B cell (primary cell): ENCODE measurements around the gene CSRP3.

Experiments used
- CTCF ChIP-seq: fragments of 200-600 bp; IDR thresholded peaks from one replicate; pipeline ENCODE4 v1.8.0; 2022; ENCODE audit warnings: antibody characterized with exemption, mild to moderate bottlenecking
- EZH2 ChIP-seq: IDR thresholded peaks from 2 replicates; pipeline ENCODE4 v1.6.1; 2012; ENCODE audit warnings: borderline replicate concordance, low read depth, mild to moderate bottlenecking, moderate library complexity, low read length; ENCODE audit not compliant: insufficient read depth, poor library complexity, severe bottlenecking

DNA sequence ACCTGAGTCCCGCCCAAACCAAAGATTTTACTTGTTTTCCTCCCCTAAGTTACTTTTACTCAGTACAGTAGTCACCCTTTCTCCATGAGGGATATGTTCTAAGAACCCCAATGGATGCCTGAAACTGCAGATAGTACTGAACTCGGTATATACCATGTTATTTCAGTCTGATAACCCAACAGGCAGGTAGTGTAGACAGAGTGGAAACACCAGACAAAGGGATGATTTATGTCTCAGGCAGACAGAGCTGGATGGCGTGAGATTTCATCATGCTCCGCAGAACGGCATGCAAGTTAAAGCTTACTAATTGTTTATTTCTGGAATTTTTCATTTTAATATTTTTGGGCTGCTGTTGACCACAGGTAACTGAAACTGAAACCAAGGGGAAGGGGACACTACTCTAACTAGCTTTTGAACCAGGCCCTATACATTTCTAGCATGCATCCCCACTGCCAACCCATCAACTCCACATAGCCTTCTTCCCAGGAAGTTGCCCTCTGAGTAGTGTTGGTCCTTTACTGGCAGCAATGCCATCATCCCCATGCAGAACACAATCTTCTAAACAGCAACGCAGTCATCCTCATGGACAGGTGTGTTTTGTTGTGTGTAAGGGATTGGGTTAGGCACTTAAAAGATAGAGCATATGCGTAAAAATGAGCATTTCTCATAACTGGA is 27.7 kb downstream of the CSRP3 start:
- TF ChIP-seq CTCF (no peak), EZH2 (no peak)
